ENCODE results near the gene PLEKHB2. TPM values are rescaled to one million over a fixed set of nuclear protein-coding genes. Genes with fewer than 3 reads are reported as not detected.
"Not testable (repeated sequence)": the region's sequence is repeated elsewhere in the genome, so short reads cannot be mapped to it uniquely, and the experiment has no call there.

The PLEKHB2 gene
- total RNA-seq, 2 donors from 2014 or later, result 40.1 to 42.0 TPM

DNA sequence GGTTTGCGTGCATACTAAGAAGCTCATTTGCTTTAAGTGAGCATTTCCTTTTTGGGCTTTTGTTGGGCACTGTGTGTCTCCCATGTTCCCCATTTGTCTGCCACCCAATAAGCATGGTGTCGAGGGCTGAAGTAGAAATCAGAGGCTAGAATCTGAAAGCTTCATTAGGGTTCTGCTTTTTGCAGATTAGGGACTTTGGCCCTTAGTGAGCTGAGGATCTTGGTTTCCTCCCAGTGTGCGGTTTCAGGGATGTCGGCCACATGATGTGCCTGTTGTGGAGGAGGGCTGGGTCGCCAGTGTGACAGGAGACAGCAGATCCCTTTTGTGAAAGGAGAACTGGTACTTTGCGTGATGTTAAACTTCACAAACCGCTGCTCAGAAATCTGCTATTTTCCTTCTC, 41.1 kb downstream of the PLEKHB2 start:
- no peak for ATAC-seq (ENCODE audit: insufficient number of reproducible peaks, low FRiP score, low read depth)

DNA sequence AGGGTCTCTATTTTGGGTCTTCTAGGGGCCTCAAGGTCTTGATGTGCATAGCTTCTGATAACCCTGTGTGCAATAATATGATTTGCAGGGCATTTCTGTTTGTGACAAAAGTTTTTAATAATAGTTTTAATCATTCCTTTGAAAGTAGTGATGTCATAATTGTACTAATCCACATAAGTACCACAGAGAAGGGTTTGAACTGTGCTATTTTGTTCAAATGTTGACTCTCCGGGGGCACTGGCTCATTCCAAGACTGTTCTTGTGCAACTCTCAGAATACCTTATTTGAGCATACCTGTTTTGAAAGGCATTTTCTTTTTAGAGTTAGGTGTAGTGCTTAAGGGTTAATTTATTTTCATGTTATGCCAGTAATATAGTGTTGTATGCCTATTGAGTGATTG, 41.6 kb downstream of the PLEKHB2 start:
- DNase-seq (ENCODE audit: low spot score) (no peak), ATAC-seq (ENCODE audit: insufficient number of reproducible peaks, low FRiP score, low read depth) (no peak)
- H3K27me3 ChIP-seq (replicated peaks; ENCODE audit: insufficient read depth), result no peaks in the 10 kb centered on the region
- peaks cover 26% of the 10 kb centered on the region for H3K36me3 ChIP-seq
- TF ChIP-seq, protein P1, sequence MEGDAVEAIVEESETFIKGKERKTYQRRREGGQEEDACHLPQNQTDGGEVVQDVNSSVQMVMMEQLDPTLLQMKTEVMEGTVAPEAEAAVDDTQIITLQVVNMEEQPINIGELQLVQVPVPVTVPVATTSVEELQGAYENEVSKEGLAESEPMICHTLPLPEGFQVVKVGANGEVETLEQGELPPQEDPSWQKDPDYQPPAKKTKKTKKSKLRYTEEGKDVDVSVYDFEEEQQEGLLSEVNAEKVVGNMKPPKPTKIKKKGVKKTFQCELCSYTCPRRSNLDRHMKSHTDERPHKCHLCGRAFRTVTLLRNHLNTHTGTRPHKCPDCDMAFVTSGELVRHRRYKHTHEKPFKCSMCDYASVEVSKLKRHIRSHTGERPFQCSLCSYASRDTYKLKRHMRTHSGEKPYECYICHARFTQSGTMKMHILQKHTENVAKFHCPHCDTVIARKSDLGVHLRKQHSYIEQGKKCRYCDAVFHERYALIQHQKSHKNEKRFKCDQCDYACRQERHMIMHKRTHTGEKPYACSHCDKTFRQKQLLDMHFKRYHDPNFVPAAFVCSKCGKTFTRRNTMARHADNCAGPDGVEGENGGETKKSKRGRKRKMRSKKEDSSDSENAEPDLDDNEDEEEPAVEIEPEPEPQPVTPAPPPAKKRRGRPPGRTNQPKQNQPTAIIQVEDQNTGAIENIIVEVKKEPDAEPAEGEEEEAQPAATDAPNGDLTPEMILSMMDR (IDR thresholded peaks at IDR 0.05), result no peak
- H3K4me3 ChIP-seq, result no peak overlapping the region
- H3K9me3 ChIP-seq, result no peaks in the 10 kb centered on the region
- no peaks in the 10 kb centered on the region for H3K4me1 ChIP-seq (ENCODE audit: control insufficient read depth in 1 of 2, low read depth in 2 of 2)
- H3K27ac ChIP-seq, result no peak overlapping the region

More for the DNA sequence above, 41.1 kb downstream of the PLEKHB2 start:
- Histone ChIP-seq H3K36me3 (peaks cover 26% of the 10 kb centered on the region), H3K27me3 (replicated peaks; ENCODE audit: insufficient read depth) (no peaks in the 10 kb centered on the region), H3K27ac (no peak overlapping the region), H3K9me3 (no peaks in the 10 kb centered on the region), H3K4me3 (no peak overlapping the region), H3K4me1 (ENCODE audit: control insufficient read depth in 1 of 2, low read depth in 2 of 2) (no peaks in the 10 kb centered on the region)
- DNase-seq (ENCODE audit: low spot score), result no peak
- TF ChIP-seq, protein P1 (IDR thresholded peaks at IDR 0.05), result no peak

DNA sequence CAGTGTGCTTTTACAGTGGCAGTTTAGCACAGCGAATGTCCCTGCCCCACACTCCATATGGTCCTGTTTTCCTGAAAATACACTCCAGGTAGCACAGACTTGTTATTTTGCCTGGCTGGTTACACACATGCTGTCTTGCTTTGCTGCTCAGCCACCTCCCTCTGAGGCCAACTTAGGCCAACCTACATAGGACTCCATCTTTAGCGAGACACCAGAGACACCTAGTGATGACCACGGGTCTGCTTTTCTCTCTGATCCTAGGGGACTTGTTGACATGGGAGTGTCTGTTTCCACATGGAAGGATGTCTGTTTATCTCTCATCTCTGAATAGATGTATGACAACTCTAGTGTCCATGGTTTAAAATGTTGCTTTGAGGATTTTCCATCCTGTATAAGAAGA, 43.3 kb downstream of the PLEKHB2 start:
- no peak for ATAC-seq (ENCODE audit: insufficient number of reproducible peaks, low FRiP score, low read depth)
- Histone ChIP-seq H3K4me3 (no peak overlapping the region), H3K36me3 (peaks cover 21% of the 10 kb centered on the region), H3K4me1 (ENCODE audit: control insufficient read depth in 1 of 2, low read depth in 2 of 2) (no peaks in the 10 kb centered on the region), H3K9me3 (no peaks in the 10 kb centered on the region), H3K27ac (no peak overlapping the region), H3K27me3 (replicated peaks; ENCODE audit: insufficient read depth) (no peaks in the 10 kb centered on the region)
- TF ChIP-seq, protein P1 (IDR thresholded peaks at IDR 0.05), result no peak
- no peak for DNase-seq (ENCODE audit: low spot score)

DNA sequence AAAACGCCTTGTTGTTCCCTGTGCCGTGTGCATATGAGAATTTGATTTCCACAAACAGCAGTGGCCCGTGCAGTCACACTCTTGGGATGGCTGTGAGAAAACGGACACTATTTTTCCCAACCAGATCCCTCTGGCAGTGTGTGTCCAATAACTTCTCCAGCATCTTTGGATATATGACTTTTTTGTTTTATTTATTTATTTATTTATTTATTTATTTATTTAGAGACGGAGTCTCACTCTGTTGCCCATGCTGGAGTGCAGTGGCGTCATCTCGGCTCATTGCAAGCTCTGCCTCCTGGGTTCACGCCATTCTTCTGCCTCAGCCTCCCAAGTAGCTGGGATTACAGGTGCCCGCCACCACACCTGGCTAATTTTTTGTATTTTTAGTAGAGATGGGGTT, 45.0 kb downstream of the PLEKHB2 start:
- H3K4me1 ChIP-seq (ENCODE audit: control insufficient read depth in 1 of 2, low read depth in 2 of 2); H3K27me3 ChIP-seq (replicated peaks; ENCODE audit: insufficient read depth); H3K27ac ChIP-seq; DNase-seq (ENCODE audit: low spot score); ATAC-seq (ENCODE audit: insufficient number of reproducible peaks, low FRiP score, low read depth); H3K9me3 ChIP-seq; H3K4me3 ChIP-seq: not testable (repeated sequence)
- peaks cover 21% of the 10 kb centered on the region for H3K36me3 ChIP-seq

DNA sequence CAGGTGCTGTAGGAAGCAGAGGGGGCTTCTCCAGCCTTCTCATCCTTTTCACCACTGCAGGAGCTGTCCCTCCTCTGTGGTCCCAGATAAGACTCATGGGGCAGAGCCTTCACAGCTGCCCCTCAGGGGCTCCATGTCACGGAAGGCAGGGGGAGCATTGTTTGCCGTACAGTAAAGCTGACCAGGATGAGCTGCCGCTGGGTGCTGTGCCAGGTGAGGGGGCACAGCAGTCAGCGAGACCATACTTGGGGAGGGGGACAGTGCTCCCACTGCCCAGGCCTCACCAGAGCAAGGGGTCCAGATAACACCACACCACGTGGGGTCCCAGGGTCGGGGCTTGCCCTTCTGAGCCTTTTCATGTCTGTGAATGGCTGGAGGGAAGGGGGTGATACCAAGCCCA, 46.3 kb downstream of the PLEKHB2 start:
- TF ChIP-seq, protein P1 (IDR thresholded peaks at IDR 0.05), result no peak
- Histone ChIP-seq H3K27me3 (replicated peaks; ENCODE audit: insufficient read depth) (no peaks in the 10 kb centered on the region), H3K9me3 (no peaks in the 10 kb centered on the region), H3K36me3 (peaks cover 20% of the 10 kb centered on the region), H3K4me3 (no peak overlapping the region), H3K27ac (no peak overlapping the region), H3K4me1 (ENCODE audit: control insufficient read depth in 1 of 2, low read depth in 2 of 2) (no peaks in the 10 kb centered on the region)
- ATAC-seq (ENCODE audit: insufficient number of reproducible peaks, low FRiP score, low read depth), result no peak
- no peak for DNase-seq (ENCODE audit: low spot score)

DNA sequence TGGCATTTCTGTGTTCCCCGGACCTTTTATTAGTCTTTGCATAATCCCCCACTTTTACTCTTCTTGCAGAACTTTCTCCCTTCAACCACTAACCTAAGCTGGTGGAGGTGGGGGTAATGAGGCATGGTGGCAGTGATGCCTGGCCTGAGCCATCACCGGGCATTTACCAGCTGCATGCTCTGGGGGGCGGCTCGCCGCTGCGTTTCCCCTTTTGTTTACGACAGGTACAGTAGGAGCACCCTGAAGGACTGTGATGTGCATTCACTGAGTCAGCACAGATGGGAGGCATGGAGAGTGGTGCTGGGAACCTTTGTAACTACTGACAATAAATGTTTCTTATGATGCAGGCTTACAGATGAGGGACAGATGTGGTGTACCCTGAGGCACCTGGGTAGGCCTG, 46.9 kb downstream of the PLEKHB2 start:
- Histone ChIP-seq H3K4me3 (no peak overlapping the region), H3K36me3 (peaks cover 13% of the 10 kb centered on the region), H3K27me3 (replicated peaks; ENCODE audit: insufficient read depth) (no peaks in the 10 kb centered on the region), H3K4me1 (ENCODE audit: control insufficient read depth in 1 of 2, low read depth in 2 of 2) (no peaks in the 10 kb centered on the region), H3K9me3 (no peaks in the 10 kb centered on the region), H3K27ac (no peak overlapping the region)
- TF ChIP-seq, protein P1 (IDR thresholded peaks at IDR 0.05), result no peak
- DNase-seq (ENCODE audit: low spot score) (no peak), ATAC-seq (ENCODE audit: insufficient number of reproducible peaks, low FRiP score, low read depth) (no peak)
